Loucy (cell line): ENCODE measurements around the gene RHCE.
"Not testable (repeated sequence)": the region's sequence is repeated elsewhere in the genome, so short reads cannot be mapped to it uniquely, and the experiment has no call there.

ENCODE experiments used
- CTCF ChIP-seq: fragments of 200-600 bp; sonication (generic); conservative IDR thresholded peaks from 2 replicates; pipeline ENCODE4 v1.5.1; 2014; ENCODE audit warnings: mild to moderate bottlenecking, antibody characterized with exemption, low read length
- EZH2phosphoT487 ChIP-seq: fragments of 200-600 bp; IDR thresholded peaks from 2 replicates; pipeline ENCODE4 v1.6.1; 2018; ENCODE audit warnings: antibody characterized with exemption, mild to moderate bottlenecking, moderate library complexity, borderline replicate concordance

- TF ChIP-seq EZH2phosphoT487, CTCF: not testable (repeated sequence)
Measured at GRCh38 chr1:25337483-25338187, 83.0 kb downstream of the RHCE start.
